Measurements from ENCODE around the gene QRICH2.
"Not testable (repeated sequence)": the region's sequence is repeated elsewhere in the genome, so short reads cannot be mapped to it uniquely, and the experiment has no call there.

GRCh38 chr17:76346936-76347335, 38.9 kb upstream of the QRICH2 start:
- not testable (repeated sequence) for TF ChIP-seq CTCF, EZH2phosphoT487 (IDR thresholded peaks at IDR 0.05; ENCODE audit: low read length)

All from MM.1S (cell line).